Hepatocyte (in vitro differentiated cells): Measurements from ENCODE around the gene CD177. TPM values are rescaled to one million over a fixed set of nuclear protein-coding genes. Genes with fewer than 3 reads are reported as not detected.
"Not testable (repeated sequence)": the region's sequence is repeated elsewhere in the genome, so short reads cannot be mapped to it uniquely, and the experiment has no call there.

ENCODE experiments used
- DNase-seq: peaks from one replicate; pipeline ENCODE4 v3.0.0-alpha.2; 2016; ENCODE audit warnings: low spot score
- H2AFZ ChIP-seq: fragments of 200-600 bp; sonication (generic); 2 replicates; pipeline ENCODE4 v1.6.0; 2016; ENCODE audit warnings: antibody characterized with exemption, mild to moderate bottlenecking
- H3K27ac ChIP-seq: fragments of 200-600 bp; sonication (generic); 2 replicates; pipeline ENCODE4 v1.5.1; 2016; ENCODE audit warnings: mild to moderate bottlenecking
- H3K27me3 ChIP-seq: fragments of 200-600 bp; sonication (generic); 2 replicates; pipeline ENCODE4 v1.6.1; 2016
- H3K36me3 ChIP-seq: fragments of 200-600 bp; sonication (generic); replicated peaks from 2 replicates; pipeline ENCODE4 v1.5.1; 2016; ENCODE audit warnings: low read depth; ENCODE audit not compliant: insufficient read depth
- H3K4me1 ChIP-seq: fragments of 200-600 bp; sonication (generic); 2 replicates; pipeline ENCODE4 v1.5.1; 2016; ENCODE audit warnings: mild to moderate bottlenecking, moderate library complexity; ENCODE audit not compliant: insufficient read depth
- H3K4me2 ChIP-seq: fragments of 200-600 bp; sonication (generic); 2 replicates; pipeline ENCODE4 v1.6.0; 2016
- H3K4me3 ChIP-seq: fragments of 200-600 bp; sonication (generic); 2 replicates; pipeline ENCODE4 v1.5.1; 2016; ENCODE audit warnings: mild to moderate bottlenecking
- H3K79me2 ChIP-seq: fragments of 200-600 bp; sonication (generic); 2 replicates; pipeline ENCODE4 v1.6.0; 2017; ENCODE audit warnings: mild to moderate bottlenecking
- H3K9me2 ChIP-seq: fragments of 200-600 bp; sonication (generic); replicated peaks from 2 replicates; pipeline ENCODE4 v1.6.0; 2017; ENCODE audit warnings: mild to moderate bottlenecking; ENCODE audit not compliant: insufficient read depth
- H3K9me3 ChIP-seq: fragments of 200-600 bp; sonication (generic); 2 replicates; pipeline ENCODE4 v1.5.1; 2016; ENCODE audit warnings: low read depth, mild to moderate bottlenecking
- H4K20me1 ChIP-seq: fragments of 200-600 bp; sonication (generic); 2 replicates; pipeline ENCODE4 v1.6.0; 2016; ENCODE audit warnings: mild to moderate bottlenecking; ENCODE audit not compliant: insufficient read depth, poor library complexity, severe bottlenecking
- EZH2 ChIP-seq: fragments of 200-600 bp; sonication (generic); IDR thresholded peaks from 2 replicates; pipeline ENCODE4 v1.6.1; 2016; ENCODE audit warnings: antibody characterized with exemption, mild to moderate bottlenecking, borderline replicate concordance
- EZH2phosphoT487 ChIP-seq: fragments of 200-600 bp; sonication (generic); IDR thresholded peaks from one replicate; pipeline ENCODE4 v1.6.1; 2018; ENCODE audit warnings: antibody characterized with exemption, mild to moderate bottlenecking, low read depth, moderate library complexity; ENCODE audit not compliant: unreplicated experiment, severe bottlenecking
- WGBS: methylation state at CpG from one replicate; pipeline ENCODE4 v1.1.6; 2016; ENCODE audit warnings: low lambda C conversion rate; ENCODE audit errors: missing lambda C conversion rate; 5-methylcytosine and 5-hydroxymethylcytosine counted together
- polyA plus RNA-seq: library from polyadenylated mRNA; unstranded; fragments of >200 nt; fragmentation: Nextera tagmentation; extraction: Ambion mirVana; gene quantifications from 2 replicates; pipeline ENCODE4 v1.2.1, GENCODE V29; 2016
- total RNA-seq: library from RNA; depleted of rRNA; stranded (reverse); fragments of >200 nt; gene quantifications from 2 replicates; pipeline ENCODE4 v1.2.3, GENCODE V29; 2014
- TF ChIP-seq, protein P1 (sequence below): fragments of 200-600 bp; sonication (generic); IDR thresholded peaks from 2 replicates; pipeline ENCODE4 v1.5.1; 2016; ENCODE audit warnings: antibody characterized with exemption, mild to moderate bottlenecking; ENCODE audit not compliant: poor library complexity

Gene CD177
- total and polyA plus RNA-seq, 2 experiments from 2014 or later: 0.30 TPM; not detected in 1

- DNase-seq: no peak
- TF ChIP-seq, protein P1, sequence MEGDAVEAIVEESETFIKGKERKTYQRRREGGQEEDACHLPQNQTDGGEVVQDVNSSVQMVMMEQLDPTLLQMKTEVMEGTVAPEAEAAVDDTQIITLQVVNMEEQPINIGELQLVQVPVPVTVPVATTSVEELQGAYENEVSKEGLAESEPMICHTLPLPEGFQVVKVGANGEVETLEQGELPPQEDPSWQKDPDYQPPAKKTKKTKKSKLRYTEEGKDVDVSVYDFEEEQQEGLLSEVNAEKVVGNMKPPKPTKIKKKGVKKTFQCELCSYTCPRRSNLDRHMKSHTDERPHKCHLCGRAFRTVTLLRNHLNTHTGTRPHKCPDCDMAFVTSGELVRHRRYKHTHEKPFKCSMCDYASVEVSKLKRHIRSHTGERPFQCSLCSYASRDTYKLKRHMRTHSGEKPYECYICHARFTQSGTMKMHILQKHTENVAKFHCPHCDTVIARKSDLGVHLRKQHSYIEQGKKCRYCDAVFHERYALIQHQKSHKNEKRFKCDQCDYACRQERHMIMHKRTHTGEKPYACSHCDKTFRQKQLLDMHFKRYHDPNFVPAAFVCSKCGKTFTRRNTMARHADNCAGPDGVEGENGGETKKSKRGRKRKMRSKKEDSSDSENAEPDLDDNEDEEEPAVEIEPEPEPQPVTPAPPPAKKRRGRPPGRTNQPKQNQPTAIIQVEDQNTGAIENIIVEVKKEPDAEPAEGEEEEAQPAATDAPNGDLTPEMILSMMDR: no peak
- no peak for TF ChIP-seq EZH2
- no peak for TF ChIP-seq EZH2phosphoT487
- no peak overlapping the region for H3K4me3 ChIP-seq
- no peak overlapping the region for H3K27ac ChIP-seq
- no peaks in the 10 kb centered on the region for H3K4me1 ChIP-seq
- H3K36me3 ChIP-seq: no peaks in the 10 kb centered on the region
- H3K79me2 ChIP-seq: no peaks in the 10 kb centered on the region
- no peak overlapping the region for H2AFZ ChIP-seq
- H3K27me3 ChIP-seq: peaks cover 5% of the 10 kb centered on the region
- no peak overlapping the region for H3K4me2 ChIP-seq
- H4K20me1 ChIP-seq: no peaks in the 10 kb centered on the region
- WGBS: 81% methylated on average over 2 of the region's 2 CpGs
- H3K9me2 ChIP-seq: no peaks in the 10 kb centered on the region
- H3K9me3 ChIP-seq: no peaks in the 10 kb centered on the region
Observed at GRCh38 chr19:43367822-43368221, 14.3 kb downstream of the CD177 start.

DNA sequence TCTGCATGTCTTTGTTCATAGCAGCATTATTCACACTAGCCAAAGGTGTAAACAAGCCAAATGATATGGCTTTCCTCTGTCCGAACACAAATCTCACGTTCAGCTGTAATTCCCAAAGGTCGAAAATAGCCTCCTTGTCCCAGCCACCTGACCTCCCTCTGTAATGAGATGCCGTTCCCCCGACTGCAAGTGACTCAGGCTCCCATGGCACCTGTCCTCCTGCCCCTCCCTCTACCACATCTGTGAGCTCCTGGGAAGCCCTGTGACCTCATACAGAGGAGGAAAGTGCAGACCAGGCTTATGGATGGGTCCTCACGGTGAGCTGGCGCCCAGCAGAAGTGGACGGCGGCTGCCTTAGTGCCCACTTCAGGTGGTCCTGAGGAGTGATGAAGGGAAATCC is 15.4 kb downstream of the CD177 start:
- not testable (repeated sequence) for H3K27ac ChIP-seq

DNA sequence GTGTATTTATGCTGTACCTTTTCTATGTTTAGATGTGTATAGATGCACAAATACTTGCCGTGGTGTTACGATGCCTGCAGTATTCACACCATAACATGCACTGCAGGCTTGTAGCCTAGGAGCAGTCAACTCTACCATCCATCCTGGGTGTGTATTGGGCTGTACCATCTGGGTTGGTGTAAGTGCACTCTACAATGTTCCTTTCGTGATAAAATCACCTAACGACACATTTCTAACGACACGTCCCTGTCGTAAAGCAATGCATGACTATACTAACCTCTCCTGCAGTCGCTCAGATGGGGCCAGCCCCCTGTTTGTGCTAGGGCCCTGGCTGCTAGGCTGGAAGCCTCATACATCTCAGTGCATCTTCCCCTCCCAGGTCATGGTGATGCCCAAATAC is 18.4 kb downstream of the CD177 start:
- no peaks in the 10 kb centered on the region for H4K20me1 ChIP-seq
- no peaks in the 10 kb centered on the region for H3K9me2 ChIP-seq
- no peaks in the 10 kb centered on the region for H3K36me3 ChIP-seq
- peaks cover 5% of the 10 kb centered on the region for H3K27me3 ChIP-seq
- H3K79me2 ChIP-seq: no peaks in the 10 kb centered on the region
- no peak for DNase-seq
- no peak overlapping the region for H2AFZ ChIP-seq
- no peaks in the 10 kb centered on the region for H3K4me1 ChIP-seq
- H3K9me3 ChIP-seq: no peaks in the 10 kb centered on the region
- H3K4me2 ChIP-seq: no peak overlapping the region
- H3K4me3 ChIP-seq: no peak overlapping the region
- WGBS: 78% methylated on average over 8 of the region's 8 CpGs
- H3K27ac ChIP-seq: no peak overlapping the region
- TF ChIP-seq EZH2phosphoT487: no peak
- TF ChIP-seq EZH2: no peak
- TF ChIP-seq, protein P1: no peak

More for the DNA sequence above, 15.4 kb downstream of the CD177 start:
- H3K9me2 ChIP-seq, DNase-seq, H3K4me2 ChIP-seq, H3K4me1 ChIP-seq, H3K9me3 ChIP-seq, H3K36me3 ChIP-seq, H3K4me3 ChIP-seq, H3K79me2 ChIP-seq, H2AFZ ChIP-seq, H4K20me1 ChIP-seq, H3K27me3 ChIP-seq: not testable (repeated sequence)
- 55% methylated on average over 5 of the region's 9 CpGs for WGBS

DNA sequence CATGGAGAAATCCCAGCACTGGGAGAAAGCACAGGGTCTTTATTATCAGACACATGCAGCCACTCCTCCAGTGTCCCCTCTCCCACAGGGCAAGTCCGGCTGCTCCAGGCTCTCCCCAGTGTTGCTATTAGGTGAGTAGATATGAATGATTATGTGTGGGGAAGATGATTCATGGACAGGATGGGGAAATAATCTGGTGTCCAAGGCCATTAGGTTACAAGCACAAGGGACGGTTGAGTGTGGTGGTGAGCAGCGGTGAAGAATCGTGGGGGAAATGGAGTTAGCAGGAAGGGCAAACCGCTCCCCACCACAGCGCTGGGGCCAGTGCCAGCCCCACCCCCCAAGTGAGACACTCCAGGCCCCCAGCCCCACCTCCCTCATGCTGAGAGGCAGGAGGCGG is 19.0 kb downstream of the CD177 start:
- peaks cover 5% of the 10 kb centered on the region for H3K27me3 ChIP-seq
- no peaks in the 10 kb centered on the region for H3K4me1 ChIP-seq
- no peaks in the 10 kb centered on the region for H3K36me3 ChIP-seq
- 94% methylated on average over 7 of the region's 7 CpGs for WGBS
- no peak for TF ChIP-seq EZH2
- TF ChIP-seq EZH2phosphoT487: no peak
- TF ChIP-seq, protein P1: no peak
- no peaks in the 10 kb centered on the region for H4K20me1 ChIP-seq
- no peak overlapping the region for H3K4me3 ChIP-seq
- H2AFZ ChIP-seq: no peak overlapping the region
- no peak for DNase-seq
- H3K9me3 ChIP-seq: no peaks in the 10 kb centered on the region
- H3K27ac ChIP-seq: no peak overlapping the region
- H3K4me2 ChIP-seq: no peak overlapping the region
- no peaks in the 10 kb centered on the region for H3K9me2 ChIP-seq
- H3K79me2 ChIP-seq: no peaks in the 10 kb centered on the region

DNA sequence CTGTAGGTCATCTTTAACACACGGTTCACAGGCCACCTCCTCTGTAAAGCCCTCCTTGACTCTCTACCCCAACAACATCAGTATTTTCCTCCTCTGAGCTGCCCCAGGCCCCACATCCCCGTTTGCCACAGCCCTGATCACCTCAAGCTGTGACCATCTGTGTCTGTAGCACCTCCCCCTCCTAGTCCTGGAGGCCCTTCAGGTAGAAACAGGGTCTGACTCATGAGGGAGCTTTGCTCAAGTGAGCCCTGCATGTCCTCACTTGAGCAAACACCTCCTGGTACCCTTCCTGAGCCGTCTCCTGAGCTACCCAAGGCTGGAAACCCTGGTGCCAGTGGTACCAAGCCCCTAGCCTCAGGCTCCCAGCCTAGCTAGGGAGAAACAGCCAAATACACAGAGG is 24.1 kb downstream of the CD177 start:
- H3K4me1 ChIP-seq, H3K9me2 ChIP-seq, H3K27me3 ChIP-seq, H3K4me3 ChIP-seq, H3K36me3 ChIP-seq, DNase-seq, H4K20me1 ChIP-seq, H3K4me2 ChIP-seq, H3K79me2 ChIP-seq, H3K27ac ChIP-seq, H3K9me3 ChIP-seq, H2AFZ ChIP-seq: not testable (repeated sequence)
- no CpG with 5 or more reads among the region's 3 CpGs for WGBS
